WTC11 (cell line): ENCODE results near the gene FLT3LG.

Source experiments
- HMGA2 ChIP-seq: fragments of 250-450 bp; sonication (Bioruptor Pico); IDR thresholded peaks from 2 replicates; pipeline ENCODE4 v1.4.0; 2021; ENCODE audit warnings: mild to moderate bottlenecking, moderate library complexity
- NFYB ChIP-seq: sonication (generic); formaldehyde crosslinking; conservative IDR thresholded peaks from 2 replicates; pipeline ENCODE4 v1.8.0; 2022; ENCODE audit warnings: low read depth, missing genetic modification reagents
- TF ChIP-seq, protein P1 (sequence below): fragments of 200-600 bp; IDR thresholded peaks from 2 replicates; pipeline ENCODE4 v1.8.0; 2022; ENCODE audit warnings: antibody characterized with exemption
- TF ChIP-seq, protein P2 (sequence below): sonication (generic); formaldehyde crosslinking; IDR thresholded peaks from 2 replicates; pipeline ENCODE4 v1.8.1; 2022; ENCODE audit warnings: mild to moderate bottlenecking, moderate library complexity, missing genetic modification reagents
- TF ChIP-seq, protein P3 (sequence below): sonication (generic); formaldehyde crosslinking; IDR thresholded peaks from 2 replicates; pipeline ENCODE4 v1.8.1; 2023; ENCODE audit warnings: mild to moderate bottlenecking, missing genetic modification reagents, moderate library complexity
- TF ChIP-seq, protein P4 (sequence below): sonication (generic); formaldehyde crosslinking; IDR thresholded peaks from 2 replicates; pipeline ENCODE4 v1.8.1; 2023; ENCODE audit warnings: mild to moderate bottlenecking, missing genetic modification reagents, moderate library complexity
- TF ChIP-seq, protein P5 (sequence below): sonication (generic); formaldehyde crosslinking; conservative IDR thresholded peaks from 2 replicates; pipeline ENCODE4 v1.8.1; 2022; ENCODE audit warnings: mild to moderate bottlenecking, missing genetic modification reagents
- TF ChIP-seq, protein P6 (sequence below): sonication (generic); formaldehyde crosslinking; IDR thresholded peaks from 2 replicates; pipeline ENCODE4 v1.8.1; 2023; ENCODE audit warnings: mild to moderate bottlenecking, missing genetic modification reagents, borderline replicate concordance

DNA sequence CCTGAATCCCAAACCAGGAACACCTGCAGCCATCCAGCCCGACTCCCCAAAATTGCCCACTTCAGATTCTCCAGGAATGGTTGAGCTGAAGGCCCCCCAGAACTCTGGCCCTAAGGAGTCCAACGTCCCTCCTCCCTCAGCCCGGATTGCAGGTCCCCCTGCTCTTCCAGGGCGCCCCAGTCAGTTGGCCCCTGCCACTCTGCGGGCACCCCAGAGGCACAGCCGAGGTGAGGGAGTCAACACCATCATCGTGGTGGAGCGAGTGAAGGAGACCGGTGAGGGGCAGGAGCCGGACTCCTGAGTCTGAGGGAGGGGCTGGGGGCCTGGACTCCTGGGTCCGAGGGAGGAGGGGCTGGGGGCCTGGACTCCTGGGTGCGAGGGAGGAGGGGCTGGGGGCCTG is 46.7 kb upstream of the FLT3LG start:
- TF ChIP-seq, protein P1, sequence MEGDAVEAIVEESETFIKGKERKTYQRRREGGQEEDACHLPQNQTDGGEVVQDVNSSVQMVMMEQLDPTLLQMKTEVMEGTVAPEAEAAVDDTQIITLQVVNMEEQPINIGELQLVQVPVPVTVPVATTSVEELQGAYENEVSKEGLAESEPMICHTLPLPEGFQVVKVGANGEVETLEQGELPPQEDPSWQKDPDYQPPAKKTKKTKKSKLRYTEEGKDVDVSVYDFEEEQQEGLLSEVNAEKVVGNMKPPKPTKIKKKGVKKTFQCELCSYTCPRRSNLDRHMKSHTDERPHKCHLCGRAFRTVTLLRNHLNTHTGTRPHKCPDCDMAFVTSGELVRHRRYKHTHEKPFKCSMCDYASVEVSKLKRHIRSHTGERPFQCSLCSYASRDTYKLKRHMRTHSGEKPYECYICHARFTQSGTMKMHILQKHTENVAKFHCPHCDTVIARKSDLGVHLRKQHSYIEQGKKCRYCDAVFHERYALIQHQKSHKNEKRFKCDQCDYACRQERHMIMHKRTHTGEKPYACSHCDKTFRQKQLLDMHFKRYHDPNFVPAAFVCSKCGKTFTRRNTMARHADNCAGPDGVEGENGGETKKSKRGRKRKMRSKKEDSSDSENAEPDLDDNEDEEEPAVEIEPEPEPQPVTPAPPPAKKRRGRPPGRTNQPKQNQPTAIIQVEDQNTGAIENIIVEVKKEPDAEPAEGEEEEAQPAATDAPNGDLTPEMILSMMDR: no peak
- TF ChIP-seq, protein P2, sequence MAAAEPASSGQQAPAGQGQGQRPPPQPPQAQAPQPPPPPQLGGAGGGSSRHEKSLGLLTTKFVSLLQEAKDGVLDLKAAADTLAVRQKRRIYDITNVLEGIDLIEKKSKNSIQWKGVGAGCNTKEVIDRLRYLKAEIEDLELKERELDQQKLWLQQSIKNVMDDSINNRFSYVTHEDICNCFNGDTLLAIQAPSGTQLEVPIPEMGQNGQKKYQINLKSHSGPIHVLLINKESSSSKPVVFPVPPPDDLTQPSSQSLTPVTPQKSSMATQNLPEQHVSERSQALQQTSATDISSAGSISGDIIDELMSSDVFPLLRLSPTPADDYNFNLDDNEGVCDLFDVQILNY: no peak
- TF ChIP-seq, protein P3, sequence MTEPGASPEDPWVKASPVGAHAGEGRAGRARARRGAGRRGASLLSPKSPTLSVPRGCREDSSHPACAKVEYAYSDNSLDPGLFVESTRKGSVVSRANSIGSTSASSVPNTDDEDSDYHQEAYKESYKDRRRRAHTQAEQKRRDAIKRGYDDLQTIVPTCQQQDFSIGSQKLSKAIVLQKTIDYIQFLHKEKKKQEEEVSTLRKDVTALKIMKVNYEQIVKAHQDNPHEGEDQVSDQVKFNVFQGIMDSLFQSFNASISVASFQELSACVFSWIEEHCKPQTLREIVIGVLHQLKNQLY: no peak
- TF ChIP-seq HMGA2 (CRISPR knock-in tag) (no peak), NFYB (CRISPR knock-in tag) (no peak)
- TF ChIP-seq, protein P4, sequence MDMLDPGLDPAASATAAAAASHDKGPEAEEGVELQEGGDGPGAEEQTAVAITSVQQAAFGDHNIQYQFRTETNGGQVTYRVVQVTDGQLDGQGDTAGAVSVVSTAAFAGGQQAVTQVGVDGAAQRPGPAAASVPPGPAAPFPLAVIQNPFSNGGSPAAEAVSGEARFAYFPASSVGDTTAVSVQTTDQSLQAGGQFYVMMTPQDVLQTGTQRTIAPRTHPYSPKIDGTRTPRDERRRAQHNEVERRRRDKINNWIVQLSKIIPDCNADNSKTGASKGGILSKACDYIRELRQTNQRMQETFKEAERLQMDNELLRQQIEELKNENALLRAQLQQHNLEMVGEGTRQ: no peak
- TF ChIP-seq, protein P5, sequence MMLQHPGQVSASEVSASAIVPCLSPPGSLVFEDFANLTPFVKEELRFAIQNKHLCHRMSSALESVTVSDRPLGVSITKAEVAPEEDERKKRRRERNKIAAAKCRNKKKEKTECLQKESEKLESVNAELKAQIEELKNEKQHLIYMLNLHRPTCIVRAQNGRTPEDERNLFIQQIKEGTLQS: no peak
- TF ChIP-seq, protein P6, sequence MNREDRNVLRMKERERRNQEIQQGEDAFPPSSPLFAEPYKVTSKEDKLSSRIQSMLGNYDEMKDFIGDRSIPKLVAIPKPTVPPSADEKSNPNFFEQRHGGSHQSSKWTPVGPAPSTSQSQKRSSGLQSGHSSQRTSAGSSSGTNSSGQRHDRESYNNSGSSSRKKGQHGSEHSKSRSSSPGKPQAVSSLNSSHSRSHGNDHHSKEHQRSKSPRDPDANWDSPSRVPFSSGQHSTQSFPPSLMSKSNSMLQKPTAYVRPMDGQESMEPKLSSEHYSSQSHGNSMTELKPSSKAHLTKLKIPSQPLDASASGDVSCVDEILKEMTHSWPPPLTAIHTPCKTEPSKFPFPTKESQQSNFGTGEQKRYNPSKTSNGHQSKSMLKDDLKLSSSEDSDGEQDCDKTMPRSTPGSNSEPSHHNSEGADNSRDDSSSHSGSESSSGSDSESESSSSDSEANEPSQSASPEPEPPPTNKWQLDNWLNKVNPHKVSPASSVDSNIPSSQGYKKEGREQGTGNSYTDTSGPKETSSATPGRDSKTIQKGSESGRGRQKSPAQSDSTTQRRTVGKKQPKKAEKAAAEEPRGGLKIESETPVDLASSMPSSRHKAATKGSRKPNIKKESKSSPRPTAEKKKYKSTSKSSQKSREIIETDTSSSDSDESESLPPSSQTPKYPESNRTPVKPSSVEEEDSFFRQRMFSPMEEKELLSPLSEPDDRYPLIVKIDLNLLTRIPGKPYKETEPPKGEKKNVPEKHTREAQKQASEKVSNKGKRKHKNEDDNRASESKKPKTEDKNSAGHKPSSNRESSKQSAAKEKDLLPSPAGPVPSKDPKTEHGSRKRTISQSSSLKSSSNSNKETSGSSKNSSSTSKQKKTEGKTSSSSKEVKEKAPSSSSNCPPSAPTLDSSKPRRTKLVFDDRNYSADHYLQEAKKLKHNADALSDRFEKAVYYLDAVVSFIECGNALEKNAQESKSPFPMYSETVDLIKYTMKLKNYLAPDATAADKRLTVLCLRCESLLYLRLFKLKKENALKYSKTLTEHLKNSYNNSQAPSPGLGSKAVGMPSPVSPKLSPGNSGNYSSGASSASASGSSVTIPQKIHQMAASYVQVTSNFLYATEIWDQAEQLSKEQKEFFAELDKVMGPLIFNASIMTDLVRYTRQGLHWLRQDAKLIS: no peak
